HCT116 (cell line): ENCODE measurements around the gene IQCH.

ENCODE experiments used
- RAD21 ChIP-seq: IDR thresholded peaks from 2 replicates; pipeline ENCODE4 v1.6.1; 2012; ENCODE audit warnings: low read depth, mild to moderate bottlenecking
- ZBTB33 ChIP-seq: IDR thresholded peaks from 2 replicates; pipeline ENCODE4 v1.6.1; 2011; ENCODE audit warnings: mild to moderate bottlenecking, low read length, moderate library complexity; ENCODE audit not compliant: insufficient replicate concordance; ENCODE audit errors: extremely low read depth

- TF ChIP-seq RAD21 (no peak), ZBTB33 (no peak)
Measured at GRCh38 chr15:67276666-67277065, 22.1 kb downstream of the IQCH start.
